Measurements from ENCODE around the gene ACOX3.
"Not testable (repeated sequence)": the region's sequence is repeated elsewhere in the genome, so short reads cannot be mapped to it uniquely, and the experiment has no call there.

The ACOX3 gene

DNA sequence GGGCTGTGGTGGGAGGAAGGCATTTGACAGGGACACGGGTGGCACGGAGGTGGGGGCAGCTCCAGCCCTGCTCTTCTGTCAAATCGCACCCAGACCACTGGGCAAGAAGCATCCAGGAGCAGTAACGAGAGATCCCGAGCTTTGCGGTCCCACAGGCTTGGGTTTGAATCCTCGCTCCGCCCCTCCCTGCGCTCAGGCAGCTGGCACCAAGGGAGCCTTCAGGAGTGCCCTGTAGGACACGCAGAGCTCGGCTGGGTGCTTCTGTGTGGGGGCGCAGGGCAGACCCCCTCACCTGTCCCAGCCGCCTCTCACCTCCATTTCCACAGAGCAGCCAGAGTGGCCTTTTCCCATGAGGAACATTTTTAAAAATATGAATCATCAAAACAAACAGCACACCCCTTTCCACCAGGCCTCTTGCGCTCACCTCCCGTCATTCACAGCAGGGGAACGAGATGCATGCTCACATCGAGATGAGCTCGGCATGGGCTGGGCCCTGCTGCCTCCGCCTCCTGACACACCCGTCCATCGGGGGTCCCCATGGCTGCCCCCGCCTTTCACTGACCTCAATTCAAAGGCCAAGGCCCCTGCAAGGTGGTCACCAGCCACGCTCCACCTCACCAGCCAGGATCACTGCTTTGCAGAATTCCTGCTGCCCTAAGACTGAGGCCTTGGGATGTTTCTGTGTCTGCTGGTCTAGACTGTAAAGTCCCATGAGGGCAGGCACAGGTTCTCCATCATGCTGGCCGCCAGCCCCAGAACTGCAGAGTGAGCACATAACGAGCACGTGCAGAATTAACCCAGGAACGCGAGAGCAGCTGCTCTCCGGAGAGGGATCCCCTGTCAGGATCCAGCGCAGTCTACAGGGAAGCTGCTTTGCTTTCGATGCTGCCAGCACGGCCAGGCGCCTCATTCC, 52.7 kb downstream of the ACOX3 start:
- DNase-seq (ENCODE audit: low read depth in 2 of 2) = no peak

- DNase-seq (ENCODE audit: low read depth in 2 of 2) = no peak
These were observed 53.3 kb downstream of the ACOX3 start for GRCh38 chr4:8387194-8387593.

- DNase-seq (ENCODE audit: low read depth in 2 of 2) = no peak
These were observed 53.8 kb downstream of the ACOX3 start for GRCh38 chr4:8386731-8387130.

DNA sequence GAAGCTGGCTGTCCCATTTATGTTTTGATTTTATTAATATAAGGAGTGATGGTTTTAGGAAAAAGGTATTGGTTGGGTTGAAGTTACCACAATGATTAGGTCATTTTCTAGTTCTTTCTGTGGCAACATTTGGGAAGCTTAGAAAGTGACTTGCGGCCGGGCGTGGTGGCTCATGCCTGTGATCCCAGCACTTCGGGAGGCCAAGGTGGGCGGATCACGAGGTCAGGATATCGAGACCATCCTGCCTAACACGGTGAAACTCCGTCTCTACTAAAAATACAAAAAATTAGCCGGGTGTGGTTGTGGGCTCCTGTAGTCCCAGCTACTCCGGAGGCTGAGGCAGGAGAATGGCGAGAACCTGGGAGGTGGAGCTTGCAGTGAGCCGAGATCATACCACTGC, 54.4 kb downstream of the ACOX3 start:
- not testable (repeated sequence) for DNase-seq (ENCODE audit: low read depth in 2 of 2)

DNA sequence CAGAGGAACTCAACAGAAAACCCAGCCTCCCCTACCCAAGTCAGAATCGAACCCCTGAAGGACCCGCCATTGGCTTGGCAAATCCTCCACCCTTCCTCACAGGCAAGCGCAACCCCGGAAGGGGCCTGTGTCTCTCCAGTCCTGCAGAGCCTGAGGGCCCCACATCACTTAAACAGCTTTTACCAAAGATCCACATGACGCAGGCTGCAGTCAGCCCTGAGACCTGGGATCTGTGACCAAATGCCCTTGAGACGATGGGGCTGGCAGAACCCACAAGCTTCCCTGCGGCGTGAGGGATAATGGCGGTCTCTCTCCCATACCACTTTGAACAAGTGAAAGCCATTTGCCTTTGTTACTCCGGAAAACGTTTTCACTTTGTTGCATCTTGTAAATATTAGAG, 54.9 kb downstream of the ACOX3 start:
- DNase-seq (ENCODE audit: low read depth in 2 of 2) = no peak

GRCh38 chr4:8385106-8385505, 55.4 kb downstream of the ACOX3 start:
- DNase-seq (ENCODE audit: low read depth in 2 of 2) = no peak

DNA sequence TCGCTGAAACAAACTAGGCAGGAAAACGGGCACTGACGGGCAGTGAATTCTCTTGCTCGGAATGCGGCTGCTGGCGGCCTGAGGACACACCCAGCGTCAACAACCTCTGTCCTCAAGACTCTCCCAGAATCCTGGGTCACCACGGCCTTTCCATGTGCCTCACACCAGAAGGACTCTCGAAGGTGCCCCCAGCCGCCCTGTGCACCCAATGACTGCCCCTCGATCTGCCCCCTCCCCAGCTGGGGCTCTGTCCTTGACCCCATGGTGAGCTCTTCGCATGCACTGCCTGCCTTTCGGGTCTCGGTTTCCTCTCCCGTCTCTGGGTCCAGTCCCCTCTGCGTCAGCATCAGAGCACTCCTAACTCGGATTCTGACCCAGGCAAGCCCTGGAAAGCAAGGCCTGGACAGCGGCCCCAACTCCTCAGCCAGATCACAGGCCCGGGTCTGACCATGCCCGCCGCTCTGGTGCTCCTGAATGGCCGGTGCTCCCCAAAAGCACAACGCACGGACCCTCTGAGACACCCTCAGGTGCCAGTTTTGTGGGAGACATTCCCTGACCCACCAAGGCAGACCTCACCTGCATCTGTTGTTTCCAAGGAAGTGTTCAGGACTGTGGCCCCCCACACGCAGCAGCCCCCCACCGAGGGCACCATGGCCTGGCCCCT, 56.0 kb downstream of the ACOX3 start:
- DNase-seq (ENCODE audit: low read depth in 2 of 2) = no peak

DNA sequence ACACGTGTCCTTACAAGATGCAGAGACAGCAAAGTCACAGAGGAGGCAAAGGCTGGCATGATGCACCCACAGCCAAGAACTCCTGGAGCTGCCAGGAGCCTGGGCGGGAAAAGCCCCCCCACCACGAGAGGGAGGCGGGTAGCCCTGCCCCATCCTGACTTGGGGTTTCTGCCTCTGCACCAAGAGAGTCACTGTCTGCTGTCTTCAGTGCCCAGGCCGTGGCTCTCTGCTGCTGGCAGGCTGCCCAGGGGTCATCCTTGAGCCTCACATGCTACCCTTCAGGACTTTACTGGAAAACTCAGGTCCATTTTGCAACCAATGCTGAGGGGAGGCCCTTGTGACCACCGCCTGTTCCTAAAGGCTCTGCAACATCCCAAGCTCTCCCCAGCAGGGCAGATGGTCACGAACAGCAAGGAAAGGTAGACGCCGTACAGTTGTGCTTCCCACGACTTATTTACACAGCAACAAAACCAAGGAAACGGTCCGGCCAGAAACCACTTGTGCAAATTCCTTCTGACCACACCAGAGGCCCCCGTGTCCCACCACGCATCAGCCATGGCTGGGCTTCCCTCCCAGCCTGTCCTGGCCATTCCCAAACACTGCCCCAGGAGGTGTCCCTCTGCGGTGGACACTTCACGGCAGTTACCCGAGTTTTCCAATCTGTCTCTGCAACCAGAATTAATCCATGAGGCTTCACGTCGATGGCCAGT, 56.9 kb downstream of the ACOX3 start:
- no peak for DNase-seq (ENCODE audit: low read depth in 2 of 2)

- no peak for DNase-seq (ENCODE audit: low read depth in 2 of 2)
These were observed 57.5 kb downstream of the ACOX3 start for GRCh38 chr4:8383016-8383415.

- no peak for DNase-seq (ENCODE audit: low read depth in 2 of 2)
These were observed 58.5 kb downstream of the ACOX3 start for GRCh38 chr4:8381814-8382581.

DNA sequence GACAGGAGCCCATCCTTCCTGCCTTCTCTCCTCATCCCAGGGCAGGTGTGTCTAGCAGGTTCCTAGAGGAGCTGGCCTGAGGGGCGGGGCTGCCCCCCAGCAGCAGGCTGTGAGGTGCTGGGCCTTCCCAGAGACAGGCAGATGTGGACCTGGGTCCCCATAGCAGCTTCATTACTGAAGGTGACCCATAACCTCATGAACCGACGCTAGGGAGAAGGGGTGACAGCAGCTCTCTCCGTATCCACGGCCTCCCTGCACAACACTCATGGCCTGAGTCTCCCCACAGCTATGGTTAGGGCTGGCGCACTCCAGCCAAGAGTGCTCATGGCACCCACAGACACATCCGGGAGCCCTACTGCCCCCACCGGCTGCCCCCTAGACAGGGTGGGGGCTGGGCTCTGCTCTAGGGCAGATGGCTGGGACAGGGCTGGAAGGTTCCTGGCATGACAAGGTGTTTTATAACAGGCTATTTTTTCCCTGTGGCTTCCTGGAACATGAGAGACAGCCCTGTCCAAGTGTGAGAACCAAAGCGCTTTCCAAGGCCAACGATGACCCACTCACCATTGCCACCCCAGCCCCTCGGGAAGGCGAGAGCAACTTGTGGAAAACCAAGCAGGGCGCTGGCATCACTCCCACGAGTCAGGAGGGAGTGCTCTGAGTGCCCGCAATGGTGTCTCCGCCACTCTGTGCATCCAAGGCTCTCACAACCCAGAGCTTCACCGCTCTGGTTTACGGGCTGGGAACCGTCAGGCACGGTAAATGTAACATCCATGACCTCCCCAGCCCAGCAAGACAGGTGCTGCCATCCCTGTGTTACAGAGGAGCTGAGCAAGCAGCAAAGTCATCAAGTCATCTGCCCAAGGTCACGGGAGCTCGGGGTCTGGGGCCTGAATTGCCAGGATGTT, 59.8 kb downstream of the ACOX3 start:
- no peak for DNase-seq (ENCODE audit: low read depth in 2 of 2)

GRCh38 chr4:8379771-8380170, 60.8 kb downstream of the ACOX3 start:
- no peak for DNase-seq (ENCODE audit: low read depth in 2 of 2)

GRCh38 chr4:8379281-8379680, 61.2 kb downstream of the ACOX3 start:
- DNase-seq (ENCODE audit: low read depth in 2 of 2) = no peak

GRCh38 chr4:8378776-8379175, 61.7 kb downstream of the ACOX3 start:
- DNase-seq (ENCODE audit: low read depth in 2 of 2) = no peak

GRCh38 chr4:8378101-8378724, 62.3 kb downstream of the ACOX3 start:
- DNase-seq (ENCODE audit: low read depth in 2 of 2) = no peak

DNA sequence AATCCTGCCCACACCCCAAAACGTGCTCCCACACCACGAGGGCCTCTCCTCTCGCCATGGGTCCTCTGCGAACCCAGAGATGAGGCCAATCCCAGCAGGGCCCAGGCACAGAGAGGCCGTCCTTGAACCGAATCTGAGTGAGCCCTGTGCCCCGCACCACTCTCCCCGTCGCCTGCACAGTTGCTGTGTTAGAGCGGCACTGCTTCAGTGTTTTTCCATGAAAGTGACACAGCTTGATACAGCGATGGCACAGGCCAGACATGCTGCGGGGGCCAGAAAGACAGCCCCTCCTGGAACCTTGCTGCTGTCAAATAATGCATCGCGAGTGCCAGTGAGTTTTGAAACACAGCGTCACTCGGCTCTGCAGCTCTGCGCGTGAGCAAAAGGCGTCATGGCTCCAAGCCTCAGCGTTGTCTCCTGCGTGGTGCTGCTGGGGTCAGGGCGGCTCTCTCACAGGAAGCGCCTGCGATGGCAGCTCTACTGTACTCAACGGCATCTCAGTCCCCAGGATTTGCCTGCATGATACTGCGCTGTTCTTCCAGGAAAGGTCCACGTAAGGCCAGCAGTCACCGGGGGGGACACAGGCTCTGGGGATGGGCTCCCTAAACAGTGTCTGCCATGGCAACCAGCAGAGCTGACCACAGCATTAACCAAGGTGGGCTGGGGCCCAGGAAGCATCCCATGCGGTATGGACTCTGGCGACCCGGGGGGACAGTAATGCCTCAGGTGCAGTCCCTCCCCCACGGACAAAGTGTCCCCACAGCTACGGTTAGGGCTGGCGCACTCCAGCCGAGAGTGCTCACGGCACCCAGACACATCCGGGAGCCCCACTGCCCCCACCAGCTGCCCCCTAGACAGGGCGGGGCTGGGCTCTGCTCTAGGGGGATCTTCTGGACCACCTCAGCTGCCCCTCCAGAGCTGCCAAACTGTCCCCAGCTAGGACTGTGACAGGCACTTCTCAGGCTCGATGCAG, 63.1 kb downstream of the ACOX3 start:
- DNase-seq (ENCODE audit: low read depth in 2 of 2) = no peak

- DNase-seq (ENCODE audit: low read depth in 2 of 2) = no peak
These were observed 64.0 kb downstream of the ACOX3 start for GRCh38 chr4:8376361-8377102.
